ENCODE results near the gene ALLC. TPM values are rescaled to one million over a fixed set of nuclear protein-coding genes. Genes with fewer than 3 reads are reported as not detected.
"Not testable (repeated sequence)": the region's sequence is repeated elsewhere in the genome, so short reads cannot be mapped to it uniquely, and the experiment has no call there.

The ALLC gene
- total RNA-seq, 1 experiment from 2014 or later, result not detected

GRCh38 chr2:3624059-3624794 is 33.8 kb upstream of the ALLC start:
- in situ Hi-C loops (cut with HindIII; ENCODE audit: low sequenced_read_pairs), result no loop called here
- no peak for DNase-seq (ENCODE audit: low spot score)

DNA sequence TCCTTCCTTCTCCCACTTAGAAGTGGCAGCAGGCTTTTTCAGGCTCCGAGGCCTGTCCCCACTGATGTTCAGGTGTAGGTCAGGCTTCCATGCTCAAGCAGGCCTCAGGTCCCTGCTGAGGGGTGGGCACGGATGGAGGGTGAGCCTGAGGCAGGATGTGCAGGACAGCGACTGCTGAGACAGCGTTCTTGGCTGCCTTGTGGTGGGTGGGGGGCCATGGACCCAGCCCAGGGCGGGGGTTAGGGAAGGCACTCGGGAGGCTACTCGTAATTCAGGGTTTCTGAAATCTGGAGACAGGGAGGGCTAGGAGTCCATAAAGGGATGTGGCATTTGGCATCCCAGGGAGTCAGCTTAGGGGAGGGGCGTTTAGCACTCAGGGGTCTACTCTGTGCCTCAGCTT is 32.8 kb upstream of the ALLC start:
- in situ Hi-C loops (cut with HindIII; ENCODE audit: low sequenced_read_pairs), result no loop called here
- no peak for DNase-seq (ENCODE audit: low spot score)

DNA sequence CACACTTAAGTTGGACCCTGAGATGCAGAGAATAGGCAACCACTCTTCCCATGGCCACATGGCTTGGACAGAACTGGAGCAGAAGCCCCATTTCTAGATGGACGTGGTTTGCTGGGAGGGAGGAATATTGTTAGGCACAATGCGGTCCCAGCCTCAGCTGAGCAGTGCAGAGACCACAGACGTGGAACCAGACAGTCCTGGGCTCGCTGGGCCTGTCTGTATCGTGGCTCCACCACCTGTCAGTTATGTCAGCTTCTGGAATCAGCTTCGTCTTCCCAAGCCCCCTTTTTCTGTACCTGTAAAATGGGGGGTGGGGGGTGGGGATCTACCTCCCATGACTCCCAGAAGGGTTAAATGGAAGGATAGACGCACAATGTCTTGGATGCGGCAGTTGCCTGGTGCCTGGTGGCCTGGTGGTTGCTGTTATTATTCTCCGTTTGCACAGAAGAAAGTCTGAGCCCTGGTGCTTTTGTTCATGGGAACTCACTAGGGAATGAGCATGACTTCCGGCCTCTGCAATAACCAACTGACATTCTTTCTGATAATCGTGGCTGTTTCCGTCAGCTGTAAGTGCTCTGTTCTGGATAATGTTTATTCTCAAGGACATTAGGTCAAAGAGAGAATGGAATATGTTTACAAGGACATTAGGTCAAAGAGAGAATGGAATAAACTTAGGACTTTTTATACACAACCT is 31.7 kb upstream of the ALLC start:
- DNase-seq (ENCODE audit: low spot score), result no peak
- in situ Hi-C loops (cut with HindIII; ENCODE audit: low sequenced_read_pairs), result no loop called here

DNA sequence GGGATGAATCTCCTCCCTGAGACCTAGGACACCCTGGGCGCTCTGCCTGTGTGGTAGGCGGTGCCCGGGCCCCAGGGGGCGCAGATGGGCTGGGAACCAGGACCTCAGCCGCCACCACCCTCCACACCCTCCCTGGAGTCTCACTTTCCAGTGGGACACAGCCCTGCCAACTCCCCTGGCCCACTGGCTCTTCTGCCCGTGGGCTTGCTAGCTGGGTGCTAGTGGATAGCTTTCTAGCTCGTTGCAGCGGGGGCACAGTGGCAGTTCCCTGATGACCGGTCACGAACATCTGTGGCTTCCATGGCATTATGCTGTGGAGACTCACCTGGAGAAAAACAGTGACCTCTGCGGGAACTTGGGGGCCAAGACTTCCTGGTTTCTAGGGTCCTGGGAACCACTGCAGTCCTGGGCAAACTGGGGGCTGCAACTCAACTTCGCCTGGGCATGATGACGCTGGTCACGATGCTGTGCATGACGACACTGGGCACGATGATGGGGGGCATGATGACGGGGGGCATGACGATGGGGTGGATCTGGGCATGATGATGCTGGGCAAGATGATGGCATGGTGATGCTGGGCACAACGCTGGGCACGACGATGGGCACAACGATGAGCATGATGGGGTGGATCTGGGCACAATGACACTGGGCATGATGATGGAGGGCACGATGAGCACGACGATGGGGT is 31.0 kb upstream of the ALLC start:
- DNase-seq (ENCODE audit: low spot score), result no peak
- in situ Hi-C loops (cut with HindIII; ENCODE audit: low sequenced_read_pairs), result no loop called here

DNA sequence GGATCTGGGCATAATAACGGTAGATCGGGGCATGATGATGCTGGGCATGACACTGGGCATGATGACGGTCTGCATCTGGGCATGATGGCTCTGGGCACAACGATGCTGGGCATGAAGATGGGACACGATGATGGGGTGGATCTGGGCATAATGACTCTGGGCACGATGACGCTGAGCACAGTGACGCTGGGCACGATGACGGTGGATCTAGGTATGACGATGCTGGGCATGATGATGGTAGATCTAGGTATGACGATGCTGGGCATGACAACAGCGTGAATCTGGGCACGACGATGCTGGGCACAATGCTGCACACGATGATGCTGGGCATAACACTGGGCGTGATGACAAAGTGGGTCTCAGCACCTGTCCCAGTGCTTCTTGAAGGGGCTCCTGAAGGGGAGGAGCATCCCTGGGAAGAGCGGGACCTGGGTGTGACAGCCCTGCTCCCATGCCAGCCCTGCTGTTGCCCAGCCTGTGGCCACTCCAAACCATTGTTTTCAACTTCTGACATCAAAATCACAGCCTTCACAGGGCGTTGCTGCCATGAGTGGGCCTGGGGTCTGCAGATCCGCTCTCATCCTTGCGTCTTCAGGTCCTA is 30.4 kb upstream of the ALLC start:
- in situ Hi-C loops (cut with HindIII; ENCODE audit: low sequenced_read_pairs), result no loop called here
- no peak for DNase-seq (ENCODE audit: low spot score)

GRCh38 chr2:3628241-3628679 is 29.7 kb upstream of the ALLC start:
- DNase-seq (ENCODE audit: low spot score), result no peak
- in situ Hi-C loops (cut with HindIII; ENCODE audit: low sequenced_read_pairs), result no loop called here

GRCh38 chr2:3628800-3629199 is 29.2 kb upstream of the ALLC start:
- in situ Hi-C loops (cut with HindIII; ENCODE audit: low sequenced_read_pairs), result no loop called here
- DNase-seq (ENCODE audit: low spot score), result no peak

GRCh38 chr2:3630631-3631030 is 27.4 kb upstream of the ALLC start:
- in situ Hi-C loops (cut with HindIII; ENCODE audit: low sequenced_read_pairs), result no loop called here
- no peak for DNase-seq (ENCODE audit: low spot score)

GRCh38 chr2:3631161-3631850 is 26.7 kb upstream of the ALLC start:
- in situ Hi-C loops (cut with HindIII; ENCODE audit: low sequenced_read_pairs), result no loop called here
- no peak for DNase-seq (ENCODE audit: low spot score)

- in situ Hi-C loops (cut with HindIII; ENCODE audit: low sequenced_read_pairs), result no loop called here
- DNase-seq (ENCODE audit: low spot score), result no peak
Measured at GRCh38 chr2:3631851-3632659, 25.9 kb upstream of the ALLC start.

GRCh38 chr2:3633089-3633981 is 24.7 kb upstream of the ALLC start:
- no peak for DNase-seq (ENCODE audit: low spot score)
- in situ Hi-C loops (cut with HindIII; ENCODE audit: low sequenced_read_pairs), result no loop called here

- peak; percentile 13 for DNase-seq (ENCODE audit: low spot score)
- in situ Hi-C loops (cut with HindIII; ENCODE audit: low sequenced_read_pairs), result no loop called here
Measured at GRCh38 chr2:3633982-3634595, 23.9 kb upstream of the ALLC start.

DNA sequence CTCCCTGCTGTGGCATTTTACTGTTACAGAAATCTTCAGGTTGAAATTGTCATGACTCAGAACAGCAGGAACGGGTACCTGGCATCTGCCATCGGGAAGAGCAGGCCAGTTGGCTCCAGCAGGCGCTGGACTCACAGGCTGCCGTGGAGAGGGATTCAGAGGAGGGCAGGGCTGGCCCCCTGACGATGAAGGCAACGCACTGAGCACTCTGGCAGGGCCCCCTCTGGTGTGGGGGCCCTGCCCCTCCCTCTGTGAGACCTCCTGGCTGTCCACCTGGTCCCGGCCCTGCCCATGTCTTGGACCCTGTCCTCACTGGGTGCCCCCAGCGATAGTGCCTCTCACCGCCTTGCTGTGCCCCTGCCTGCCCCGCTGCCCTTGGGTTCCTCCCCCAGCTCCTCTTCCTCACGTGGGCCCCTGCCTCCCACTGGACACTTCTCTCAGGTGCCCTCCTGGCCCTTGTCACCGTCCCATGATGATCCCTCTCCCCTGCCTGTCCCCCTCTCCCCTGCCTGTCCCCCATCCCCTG is 23.3 kb upstream of the ALLC start:
- peak; percentile 88 for DNase-seq (ENCODE audit: low spot score)
- in situ Hi-C loops (cut with HindIII; ENCODE audit: low sequenced_read_pairs), result no loop called here

DNA sequence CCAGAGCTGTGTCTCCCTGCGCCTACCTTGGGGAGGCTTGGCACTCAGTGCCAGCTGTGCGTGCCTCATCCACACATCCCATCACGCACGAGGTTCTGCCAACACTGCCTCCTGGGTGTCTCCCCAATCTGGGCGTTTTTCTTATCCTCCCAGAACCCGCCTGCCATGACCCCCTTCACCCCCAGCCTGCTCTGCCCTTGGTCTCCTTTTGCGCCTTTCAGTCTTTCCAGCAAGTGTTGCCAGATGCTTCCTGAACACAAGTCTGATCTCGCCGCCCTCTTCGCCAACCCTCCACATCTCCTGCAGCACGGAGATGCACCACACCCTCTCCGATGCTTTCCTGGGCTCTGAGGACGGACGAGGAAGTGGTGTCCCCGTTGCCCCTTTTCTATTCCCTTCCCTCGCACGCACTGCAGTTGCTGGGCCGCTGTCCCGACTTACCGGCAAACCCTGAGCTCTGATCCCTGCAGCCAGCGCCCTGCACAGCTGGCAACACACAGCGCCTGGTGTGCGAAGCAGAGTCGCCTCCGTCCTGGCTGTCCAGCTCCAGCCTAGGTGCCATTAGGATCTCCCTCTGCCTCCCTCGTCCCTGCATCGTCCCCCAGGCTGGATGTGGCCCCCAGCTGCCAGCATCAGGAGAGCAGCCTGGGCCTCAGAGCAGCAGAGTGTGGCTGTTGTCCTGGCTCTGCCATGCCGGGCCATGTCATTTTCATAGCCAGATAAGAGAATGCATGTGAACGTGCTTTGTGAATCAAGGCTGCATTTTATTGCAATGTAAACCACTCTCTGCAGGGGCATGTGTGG is 22.6 kb upstream of the ALLC start:
- no peak for DNase-seq (ENCODE audit: low spot score)

GRCh38 chr2:3635975-3636327 is 22.0 kb upstream of the ALLC start:
- DNase-seq (ENCODE audit: low spot score), result peak; percentile 73
- in situ Hi-C loops (cut with HindIII; ENCODE audit: low sequenced_read_pairs), result not testable (repeated sequence)

More for the DNA sequence above, 22.6 kb upstream of the ALLC start:
- in situ Hi-C loops (cut with HindIII; ENCODE audit: low sequenced_read_pairs), result no loop called here

- no peak for DNase-seq (ENCODE audit: low spot score)
- in situ Hi-C loops (cut with HindIII; ENCODE audit: low sequenced_read_pairs), result no loop called here
Measured at GRCh38 chr2:3636586-3637310, 21.3 kb upstream of the ALLC start.
